Suppressor macrophage treated with lipopolysaccharide for 4 hours (primary cell): Measurements from ENCODE around the gene TULP1.

Experiments
- DNase-seq: peaks from one replicate; pipeline ENCODE4 v3.0.0-alpha.2; 2020

Gene TULP1

DNA sequence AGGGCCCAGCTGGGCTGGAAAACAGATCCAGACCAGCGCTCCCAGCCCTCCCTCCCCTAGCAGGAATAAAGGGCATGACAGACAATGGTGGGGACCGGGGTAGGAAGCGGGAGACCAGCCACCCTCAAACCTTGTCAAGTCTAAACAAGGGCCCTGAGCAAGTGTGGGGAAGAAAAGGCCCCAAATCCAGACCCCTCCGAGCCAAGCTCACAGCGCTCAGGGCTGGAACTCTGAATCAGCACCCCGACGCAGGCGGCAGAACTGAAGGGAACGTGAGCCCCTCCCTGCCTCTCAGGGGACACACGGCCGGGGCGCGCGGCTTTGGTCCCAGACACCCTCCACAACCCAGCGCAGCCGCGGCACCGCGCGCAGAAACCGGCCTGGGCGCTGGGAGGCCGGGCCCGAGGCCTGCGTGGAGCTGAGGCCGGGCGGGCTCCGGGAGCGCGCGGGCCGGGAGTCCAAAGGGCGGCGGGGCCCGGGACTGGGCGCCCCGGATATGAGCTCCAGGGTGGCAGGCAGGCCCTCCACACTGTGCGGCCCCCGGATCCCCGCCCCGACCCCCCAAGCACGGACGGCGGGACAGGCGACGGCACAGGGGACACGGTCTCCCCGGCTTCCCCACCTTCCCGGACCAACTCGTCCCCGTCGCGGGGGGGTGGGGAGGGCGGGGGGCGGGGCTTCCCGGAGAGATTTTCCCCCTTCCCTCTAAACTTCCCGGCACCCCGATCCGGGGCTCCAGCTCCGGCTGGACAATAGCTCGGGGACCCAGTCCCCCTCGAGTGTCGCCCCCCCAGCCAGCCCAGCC is 16.5 kb downstream of the TULP1 start:
- no peak for DNase-seq

DNA sequence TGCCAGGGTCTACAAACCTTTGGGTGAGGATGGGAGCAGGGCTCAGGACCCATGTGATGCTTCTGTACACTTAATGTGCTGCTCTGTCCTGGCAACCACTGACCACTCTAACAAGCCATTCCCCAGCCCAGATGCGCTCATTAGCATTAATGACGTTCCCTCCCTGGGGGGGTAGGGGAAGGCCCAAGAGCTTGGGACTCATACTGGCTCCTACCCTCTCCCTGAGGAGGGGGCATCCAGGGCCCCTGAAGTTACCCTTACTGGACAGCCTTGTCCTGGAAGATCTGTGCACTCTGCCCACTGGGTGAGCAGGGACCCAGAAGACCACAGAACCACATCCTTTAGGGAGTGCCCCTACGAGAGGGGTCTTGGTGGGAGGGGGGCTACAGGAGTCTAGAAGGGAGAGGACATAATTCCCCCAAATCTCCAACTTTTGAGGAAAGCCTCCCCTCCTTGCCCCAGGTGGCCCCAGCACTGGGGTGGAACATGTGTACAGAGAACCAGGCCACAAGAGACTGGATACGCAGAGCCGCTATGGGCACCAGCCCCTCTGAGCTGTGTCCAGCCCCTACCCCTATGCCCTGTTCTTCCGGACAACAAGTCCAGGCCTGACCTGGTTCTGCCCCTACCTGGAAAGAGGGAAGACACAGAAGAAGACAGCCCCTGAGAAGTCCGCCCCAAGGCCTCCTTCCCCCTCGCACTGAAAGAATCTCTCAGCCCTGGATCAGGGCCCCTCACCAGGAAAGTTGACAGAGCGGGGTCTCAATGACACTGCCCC is 17.2 kb downstream of the TULP1 start:
- DNase-seq: no peak

DNA sequence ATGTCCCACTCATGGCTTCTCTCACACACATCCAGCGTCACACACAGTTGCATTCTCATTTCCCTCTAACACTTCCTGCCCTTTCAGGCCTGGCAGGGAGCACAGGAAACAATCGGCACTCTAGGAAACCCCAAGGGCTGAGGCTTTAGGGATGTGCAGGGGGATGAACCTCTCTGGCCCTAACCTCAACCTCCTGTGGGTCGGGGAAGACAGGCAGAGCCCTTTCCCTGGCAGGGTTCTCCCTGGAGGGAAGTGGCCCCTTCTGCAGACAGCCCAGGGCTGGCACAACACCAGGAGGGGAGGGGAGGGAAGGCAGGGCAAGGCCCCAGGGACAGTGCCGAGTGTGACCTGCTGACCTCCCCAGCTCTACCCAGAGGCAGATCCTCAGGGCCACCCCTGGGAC is 18.5 kb downstream of the TULP1 start:
- DNase-seq: peak; percentile 82

DNA sequence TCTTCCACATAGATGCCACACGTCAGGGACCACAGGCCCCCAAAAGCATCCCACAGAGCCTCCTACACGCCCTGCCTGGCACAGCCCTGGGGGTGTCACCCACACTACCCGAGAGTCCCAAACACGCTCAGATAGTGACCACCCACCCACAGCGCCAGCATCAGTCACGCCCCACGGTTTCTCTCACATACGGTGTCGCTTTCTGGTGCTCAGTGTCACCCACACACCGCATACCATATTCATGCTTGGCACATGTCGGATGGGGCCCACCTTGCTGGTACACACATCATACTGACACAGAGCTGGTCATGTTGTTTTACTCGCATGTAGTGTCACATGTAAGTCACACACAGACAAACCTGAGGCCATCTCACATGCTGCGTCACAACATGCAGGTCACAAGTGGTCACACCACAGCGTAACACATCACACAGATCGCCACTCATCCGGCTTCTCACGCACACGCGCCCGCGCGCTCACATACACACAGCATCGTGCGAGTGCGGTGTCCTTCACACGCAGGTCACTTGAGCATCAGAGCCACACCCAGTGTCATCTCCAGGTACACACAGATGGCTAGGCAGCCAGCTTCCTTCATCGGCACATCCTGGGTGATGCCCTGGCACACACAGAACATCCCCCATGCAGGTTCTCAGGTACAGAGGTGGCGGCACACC is 19.3 kb downstream of the TULP1 start:
- DNase-seq: no peak

DNA sequence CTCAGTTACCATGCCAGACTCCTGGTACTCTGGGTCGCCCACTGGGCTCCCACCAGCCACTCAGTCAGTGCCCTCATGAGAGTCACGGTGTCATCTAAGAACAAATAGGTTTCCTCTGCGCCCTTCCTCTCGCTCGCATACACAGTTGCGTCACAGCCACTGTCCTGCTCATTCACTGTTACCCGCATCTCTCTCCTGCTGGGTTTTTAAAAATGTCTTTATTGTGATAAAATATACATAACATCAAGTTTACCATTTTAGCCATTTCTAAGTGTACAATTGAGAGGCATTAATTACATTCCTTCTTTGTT is 19.8 kb downstream of the TULP1 start:
- peak; percentile 42 for DNase-seq

DNA sequence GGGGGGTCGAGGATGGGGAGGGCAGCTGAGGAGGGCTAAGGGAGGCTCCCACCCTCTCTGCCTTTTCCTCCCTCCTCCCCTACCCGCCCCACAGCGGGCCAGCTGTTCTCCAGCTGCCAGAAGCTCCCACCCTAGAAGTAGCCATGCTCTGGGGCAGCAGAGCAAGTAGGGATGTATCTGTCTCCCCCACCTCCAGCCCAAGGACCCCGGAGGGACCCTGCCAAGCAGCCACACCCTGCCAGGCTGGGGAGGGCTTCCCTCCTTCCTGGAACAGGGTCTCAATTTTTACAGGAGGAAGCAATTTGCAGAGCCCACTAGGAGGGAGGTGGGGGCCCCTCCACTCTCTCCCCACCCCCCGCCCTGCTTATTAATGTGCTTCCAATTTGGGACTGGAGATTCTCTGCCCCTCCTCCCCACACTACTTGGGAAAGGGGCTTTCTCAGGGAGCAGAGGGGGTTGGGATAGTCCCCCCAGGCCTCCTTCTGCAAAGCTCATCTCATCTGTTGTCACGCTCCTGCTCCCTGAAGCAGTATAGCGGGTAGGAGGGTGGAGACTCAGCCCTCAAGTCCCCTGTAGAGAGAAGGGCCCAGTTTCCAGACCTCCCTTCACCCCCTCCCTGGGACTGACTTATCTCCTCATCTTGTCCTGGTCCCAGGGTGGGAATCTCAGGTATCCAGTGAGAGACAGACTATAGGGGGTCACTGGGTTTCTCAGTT is 20.3 kb downstream of the TULP1 start:
- no peak for DNase-seq

DNA sequence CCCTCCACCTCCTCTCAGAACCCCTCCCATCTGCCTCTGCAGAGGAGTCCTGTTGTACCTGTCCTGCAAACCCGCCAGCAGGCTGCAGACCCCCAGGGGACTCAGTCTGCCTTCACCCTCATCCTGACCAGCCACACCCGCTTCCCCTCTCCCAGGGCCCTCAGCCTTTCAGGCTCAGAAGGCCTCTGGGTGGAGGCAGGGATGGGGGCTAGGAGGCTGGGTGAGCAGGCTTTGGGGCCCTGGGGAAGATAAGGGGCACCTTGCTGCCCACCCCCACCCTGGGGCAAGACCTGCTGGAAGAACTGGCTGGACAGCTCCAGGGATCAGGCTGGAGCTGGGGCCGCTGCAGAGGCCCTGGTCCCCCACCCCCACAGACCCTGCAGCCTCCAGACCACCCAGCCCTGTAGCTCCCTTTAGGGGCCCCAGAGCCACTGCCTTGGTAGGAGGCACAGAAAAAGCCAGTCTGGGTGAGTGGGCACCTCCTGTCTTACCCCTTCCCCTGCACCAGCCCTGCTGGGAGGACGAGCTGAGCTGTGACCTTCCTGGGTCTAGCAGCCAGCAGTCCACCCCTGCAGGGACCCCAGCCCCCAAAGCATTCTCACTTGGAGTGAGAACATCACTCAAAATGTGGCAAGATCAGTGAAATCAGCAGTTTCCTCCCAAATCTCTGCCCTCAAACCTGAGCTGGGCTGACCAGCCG is 21.0 kb downstream of the TULP1 start:
- DNase-seq: no peak

DNA sequence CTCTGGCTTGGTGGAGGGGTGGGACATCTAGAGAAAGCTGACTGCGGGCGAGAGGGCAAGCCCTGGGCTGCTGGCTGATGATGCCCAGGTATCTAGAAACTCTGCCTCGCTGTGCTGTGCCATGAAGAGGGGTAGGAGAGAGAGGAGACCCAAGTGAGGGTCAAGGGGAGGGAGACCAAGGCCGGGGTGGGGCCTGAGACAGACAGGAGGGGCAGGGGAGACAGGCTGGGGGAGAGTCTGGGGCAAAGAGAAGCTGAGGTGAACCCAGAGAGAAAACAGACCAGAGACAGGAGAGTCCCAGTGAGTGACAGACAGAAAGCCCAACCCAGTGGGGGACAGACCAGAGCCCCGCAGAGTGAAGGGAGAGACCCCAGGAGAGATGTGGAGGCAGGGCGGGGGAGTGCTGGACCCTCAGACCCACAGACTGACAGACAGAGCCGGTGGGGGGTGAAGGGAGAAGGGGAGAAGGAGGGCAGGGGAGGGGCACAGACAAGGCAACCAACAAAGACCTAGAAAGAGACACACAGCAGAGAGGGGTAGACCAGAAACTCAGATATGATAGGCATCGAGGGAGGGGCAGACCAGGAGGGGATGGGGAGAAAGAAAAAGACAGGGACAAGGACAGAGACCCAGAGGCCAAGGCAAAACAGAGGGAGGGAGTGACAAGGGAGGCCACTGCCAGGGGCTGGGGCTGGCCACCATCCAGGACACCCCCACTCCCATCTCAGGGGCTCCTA is 21.7 kb downstream of the TULP1 start:
- no peak for DNase-seq

DNA sequence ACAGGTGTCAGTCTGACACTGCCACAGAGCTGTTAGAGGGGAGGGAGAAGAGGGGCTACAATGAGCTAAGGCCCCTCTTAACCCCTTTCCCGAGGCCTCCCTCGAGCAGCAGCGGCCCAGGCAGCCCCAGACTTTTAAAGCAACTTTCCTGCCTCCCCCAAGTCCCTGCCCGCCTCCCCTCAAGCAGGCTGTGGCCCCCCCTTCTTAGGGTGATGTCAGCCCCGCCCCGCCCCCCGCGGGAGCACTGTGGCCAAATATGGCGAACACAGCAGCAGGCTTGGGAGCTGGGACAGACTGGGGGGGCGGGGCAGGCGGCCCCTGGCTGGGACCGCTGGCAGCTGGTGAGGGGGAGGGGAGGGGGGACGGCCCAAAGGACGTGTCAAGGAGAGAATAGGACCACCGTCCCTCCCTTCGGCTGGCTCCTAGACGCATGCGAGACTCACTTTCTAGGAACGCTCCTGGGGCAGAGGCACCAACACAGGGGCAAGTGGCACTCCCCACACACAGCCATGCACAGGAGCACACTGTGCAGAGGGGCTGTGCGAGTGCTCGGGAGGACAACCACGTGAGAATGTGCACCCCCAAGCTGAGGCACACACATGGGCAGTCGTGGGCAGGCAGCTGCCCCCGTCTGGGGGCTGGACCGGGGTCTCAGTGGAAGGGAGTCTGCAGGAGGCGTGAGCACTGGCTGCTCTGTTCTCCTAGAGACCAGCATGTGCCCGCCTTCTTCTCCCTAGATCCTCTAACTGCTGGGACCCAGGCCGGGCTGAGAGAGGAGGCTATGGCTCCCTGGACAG is 22.5 kb downstream of the TULP1 start:
- DNase-seq: no peak

DNA sequence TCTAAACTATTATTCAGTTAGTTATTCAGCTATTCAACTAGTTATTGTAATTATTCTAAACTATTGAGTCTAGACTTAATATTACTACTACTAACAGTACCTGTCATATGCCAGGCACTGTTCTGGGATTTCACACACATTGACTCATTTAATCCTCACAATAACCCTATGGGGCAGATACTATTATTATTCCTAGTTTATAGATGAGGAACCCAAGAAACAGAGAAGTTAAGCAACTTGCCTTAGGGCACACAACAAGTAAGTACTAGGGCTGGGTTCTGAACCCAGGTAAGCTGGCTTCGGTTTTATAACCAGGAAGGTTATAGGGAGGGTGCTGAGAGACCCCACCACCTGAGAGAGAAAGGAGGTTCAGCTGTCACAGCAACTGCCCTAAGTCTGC is 23.6 kb downstream of the TULP1 start:
- DNase-seq: no peak

DNA sequence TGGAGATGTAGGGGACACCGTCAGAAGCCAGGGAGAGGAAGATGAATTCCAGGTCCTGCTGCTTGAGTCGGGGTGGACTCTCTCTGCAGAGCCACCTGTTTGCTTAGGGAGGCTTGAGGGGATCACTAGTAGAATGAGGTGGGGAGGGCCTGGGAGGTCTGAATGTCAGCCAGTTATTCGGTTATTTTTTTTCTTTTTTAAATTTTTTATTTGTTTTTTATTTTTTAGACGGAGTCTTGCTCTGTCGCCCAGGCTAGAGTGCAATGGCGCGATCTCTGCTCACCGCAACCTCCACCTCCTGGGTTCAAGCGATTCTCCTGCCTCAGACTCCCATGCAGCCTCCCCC is 24.2 kb downstream of the TULP1 start:
- no peak for DNase-seq

DNA sequence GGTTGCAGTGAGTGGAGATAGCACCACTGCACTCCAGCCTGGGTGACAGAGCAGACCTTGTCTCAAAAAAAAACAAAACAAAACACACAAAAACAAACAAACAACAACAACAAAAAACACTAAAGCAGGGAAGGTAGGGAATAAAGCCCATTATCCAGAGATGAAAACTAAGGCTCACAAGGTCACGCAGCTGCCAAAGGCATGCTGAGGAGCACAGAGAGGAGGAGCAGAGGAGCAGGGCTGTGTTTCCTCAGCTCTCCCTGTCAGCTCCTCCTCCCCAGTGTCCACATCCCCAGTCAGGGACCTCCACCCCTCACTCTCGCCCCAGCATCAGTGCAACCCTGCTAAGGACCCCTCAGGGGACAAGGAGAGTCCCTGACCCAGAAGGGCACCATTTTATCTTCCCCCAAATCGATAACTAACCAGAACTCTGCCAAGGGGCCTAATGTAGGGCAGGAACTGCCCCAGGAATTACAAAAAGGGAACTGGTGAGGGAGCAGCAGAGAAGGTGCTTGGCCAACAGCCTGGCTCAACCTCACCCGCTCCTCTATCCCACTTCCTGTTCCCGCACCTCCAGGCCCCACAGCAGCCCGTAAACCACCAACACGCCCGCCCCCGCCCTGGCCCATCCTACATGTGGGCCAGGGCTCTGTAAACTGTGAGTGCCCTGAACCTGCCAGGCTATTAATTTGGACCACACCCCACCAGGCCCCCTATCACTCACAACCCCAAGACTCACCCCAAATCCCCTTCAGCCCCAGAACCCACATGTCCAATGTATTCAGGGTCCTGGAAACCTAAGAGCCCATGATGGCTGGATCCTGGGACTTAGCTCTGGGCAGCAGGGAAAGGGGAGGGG is 24.8 kb downstream of the TULP1 start:
- peak; percentile 62 for DNase-seq

DNA sequence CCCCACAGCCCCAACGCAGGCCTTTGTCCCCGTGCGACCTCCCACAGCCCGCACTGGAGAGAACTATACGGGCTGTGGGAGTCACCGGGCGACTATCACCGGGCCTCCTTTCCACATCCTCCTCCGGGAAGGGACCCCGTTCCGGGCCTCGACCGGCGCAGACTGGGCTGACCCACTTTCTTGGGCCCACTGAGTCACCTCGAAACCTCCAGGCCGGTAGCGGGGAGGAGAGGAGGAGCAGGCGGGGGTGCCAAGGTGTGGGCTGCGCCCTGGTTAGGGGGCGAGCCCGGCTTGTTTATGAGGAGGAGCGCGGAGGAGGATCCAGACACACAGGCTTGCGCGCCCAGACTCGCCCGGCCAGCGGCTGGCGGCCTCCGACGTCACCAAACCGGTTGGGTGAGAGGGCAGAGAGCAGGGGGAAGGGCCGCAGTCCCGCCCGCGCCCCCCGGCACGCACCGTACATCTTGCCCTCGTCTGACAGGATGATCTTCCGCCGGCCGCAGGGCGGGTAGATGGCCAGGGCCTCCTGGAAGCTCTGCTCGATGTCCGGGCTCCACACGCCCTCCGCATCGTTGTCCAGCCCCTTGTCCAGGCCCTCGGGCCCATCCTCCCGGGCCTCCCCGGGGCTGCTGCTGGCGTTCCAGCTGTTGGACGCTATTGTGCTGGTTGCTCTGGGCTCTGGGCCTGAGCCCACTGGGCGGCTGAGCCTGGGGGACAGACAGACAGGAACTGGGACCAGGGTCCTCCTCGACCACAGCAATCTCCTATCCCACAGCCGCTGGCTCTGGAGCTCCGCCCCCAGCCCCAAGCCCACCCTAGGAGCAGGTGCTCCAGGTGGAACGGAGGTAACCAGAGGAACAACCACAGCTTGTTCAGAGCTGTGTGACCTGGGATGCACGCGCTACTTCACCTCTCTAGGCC is 26.4 kb downstream of the TULP1 start:
- DNase-seq: no peak

DNA sequence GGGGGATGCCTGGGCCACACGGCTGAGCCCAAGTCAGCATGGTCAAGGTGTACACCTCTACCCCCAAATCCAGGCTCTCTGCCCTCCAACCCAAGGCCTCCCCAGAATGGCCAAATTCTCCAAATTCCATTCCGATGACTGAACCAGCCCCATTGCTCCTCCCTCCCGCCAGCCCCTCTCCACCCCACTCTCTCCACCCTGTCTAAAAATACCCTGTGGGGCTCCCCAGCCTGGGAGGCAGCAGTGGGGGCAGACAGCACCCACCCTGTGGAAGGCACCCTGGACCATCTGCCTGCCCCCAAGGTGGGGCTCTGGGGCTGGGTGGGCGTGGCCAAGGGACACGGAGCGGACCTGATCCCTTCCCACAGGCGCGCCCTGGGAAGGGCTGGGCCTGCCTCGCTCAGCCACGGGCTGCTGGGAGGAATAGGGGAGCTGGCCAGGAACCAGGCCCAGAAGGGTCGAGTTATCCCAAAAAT is 27.3 kb downstream of the TULP1 start:
- DNase-seq: no peak

DNA sequence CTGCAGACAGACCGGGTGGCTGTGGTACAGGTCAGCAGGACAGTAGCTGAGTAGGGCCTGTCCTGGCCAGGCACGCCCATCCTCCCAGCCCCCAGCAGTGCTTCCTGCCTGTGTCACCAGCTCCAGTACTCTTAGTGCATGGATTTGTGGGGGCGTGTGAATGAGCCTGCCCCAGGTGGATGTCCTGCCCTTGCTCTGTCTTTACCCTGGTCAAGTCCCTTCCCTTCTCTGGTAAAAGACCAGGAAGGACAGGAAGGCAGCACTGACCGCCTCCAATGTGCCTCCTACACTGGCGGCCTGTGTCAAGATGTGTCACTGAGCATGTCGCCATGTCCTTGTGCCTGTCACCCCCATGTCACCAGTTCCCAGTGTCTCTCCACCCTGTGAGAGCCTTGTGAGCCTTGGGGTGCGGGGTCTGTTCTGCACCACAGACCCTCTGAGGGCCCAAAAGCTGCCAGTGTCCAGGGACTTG is 27.7 kb downstream of the TULP1 start:
- peak; percentile 35 for DNase-seq

DNA sequence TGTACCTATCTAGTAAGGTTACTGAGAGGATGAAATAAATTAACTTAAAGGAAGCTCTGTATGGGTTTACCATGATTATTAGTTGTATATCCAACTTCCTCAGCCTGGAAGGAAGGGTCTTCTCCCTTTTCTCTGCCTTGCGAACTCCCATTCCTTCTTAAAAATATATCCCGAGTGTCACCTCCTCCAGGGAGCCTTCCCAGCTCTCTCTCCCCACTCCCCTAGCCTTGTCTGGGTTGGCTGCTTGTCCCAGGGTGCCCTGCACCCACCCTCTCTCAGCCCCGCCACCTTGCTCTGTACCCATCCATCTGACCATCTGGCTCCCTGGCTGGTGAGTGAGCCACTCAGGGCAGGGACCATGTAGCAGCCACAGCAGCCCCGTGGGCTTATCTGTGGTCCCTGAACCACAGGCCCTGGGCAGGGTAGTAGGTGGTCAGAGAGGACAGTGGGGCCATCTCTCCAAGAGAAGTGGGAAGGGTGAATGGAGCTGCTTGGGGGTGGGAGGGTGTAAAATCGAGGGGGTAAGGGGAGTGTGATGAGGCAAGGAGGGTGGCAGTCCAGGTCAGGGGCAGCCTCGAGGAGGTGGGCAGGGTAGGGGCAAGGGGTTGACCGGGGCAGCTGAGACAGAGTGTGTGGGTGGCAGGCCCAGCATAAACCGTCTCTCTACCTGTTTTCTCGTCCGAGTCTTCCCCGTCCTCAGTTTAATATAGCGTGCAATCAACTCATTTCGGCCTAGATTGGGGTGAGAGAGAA is 28.6 kb downstream of the TULP1 start:
- no peak for DNase-seq

DNA sequence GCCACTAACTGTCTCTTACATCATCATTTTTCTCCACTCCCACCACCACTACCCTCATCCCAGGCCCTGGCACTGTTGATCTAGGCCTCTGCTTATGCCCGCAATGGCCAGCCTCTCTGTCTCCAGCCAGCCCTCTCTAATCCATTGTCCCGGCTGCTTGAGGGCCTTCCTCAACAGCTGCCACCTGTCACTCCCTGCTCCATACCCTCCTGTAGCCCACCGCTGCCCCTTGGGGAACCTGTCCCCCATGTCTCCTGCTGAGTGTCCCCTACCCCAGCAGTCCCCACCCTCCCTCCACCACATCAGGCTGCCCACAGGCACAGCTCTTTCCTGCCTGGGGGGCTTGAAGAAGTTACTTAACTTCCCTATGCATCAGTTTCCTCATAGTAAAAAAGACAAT is 29.2 kb downstream of the TULP1 start:
- DNase-seq: no peak

DNA sequence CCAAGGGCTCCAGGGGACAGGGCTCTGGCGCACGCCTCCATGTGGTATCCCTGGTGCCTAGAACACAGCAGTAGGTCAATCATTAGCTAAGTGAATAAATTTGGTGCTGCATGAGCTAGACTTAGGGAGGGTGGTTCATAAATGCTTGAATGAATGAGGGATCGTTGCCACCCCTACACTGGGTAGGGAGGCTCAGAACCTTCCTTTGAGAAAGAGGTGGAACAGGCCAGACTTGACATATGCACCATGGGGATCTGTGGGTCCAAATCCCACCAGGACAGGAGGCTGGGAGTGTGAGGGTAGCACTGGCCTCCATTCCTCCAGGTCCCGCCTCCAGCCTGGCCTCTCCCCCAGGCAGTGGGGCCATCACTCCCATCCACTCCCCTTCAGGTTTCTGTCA is 29.6 kb downstream of the TULP1 start:
- no peak for DNase-seq
